ENCODE results near the gene ALKAL2. TPM values are rescaled to one million over a fixed set of nuclear protein-coding genes. Genes with fewer than 3 reads are reported as not detected.
A peak's percentile ranks its signal among the peaks of the same experiment; 100 is the strongest.

ALKAL2 gene
- total and polyA plus RNA-seq, 2 of the 13 experiments (the other 11 are each of a cell fraction or from before 2014, with no cell fraction given) = 0.22 to 1.7 TPM

- TF ChIP-seq ZNF574 (CRISPR knock-in tag; IDR thresholded peaks at IDR 0.05) = peak; percentile 90
- peak; percentile 92 for TF ChIP-seq ZNF124 (CRISPR knock-in tag; IDR thresholded peaks at IDR 0.05)
- TF ChIP-seq HOXA5 (CRISPR knock-in tag; IDR thresholded peaks at IDR 0.05) = peak; percentile 59; the same call in 1 of the 2 replicates
- TF ChIP-seq NR2F1 (CRISPR knock-in tag; IDR thresholded peaks at IDR 0.05) = peak; percentile 99
- 0 out of 2 replicates have a peak, but pooled peaks have one; percentile 16 for TF ChIP-seq USF2 (IDR thresholded peaks at IDR 0.05; ENCODE audit: low read depth, low read length)
- no peak for TF ChIP-seq USF2 (CRISPR knock-in tag; IDR thresholded peaks at IDR 0.05; ENCODE audit: borderline replicate concordance)
- TF ChIP-seq ONECUT2 (CRISPR knock-in tag; IDR thresholded peaks at IDR 0.05) = peak; percentile 69
- TF ChIP-seq UBTF (CRISPR knock-in tag; IDR thresholded peaks at IDR 0.05) = peak; percentile 65
- no peak for TF ChIP-seq RBAK (CRISPR knock-in tag; IDR thresholded peaks at IDR 0.05)
- TF ChIP-seq ZNF10 (CRISPR knock-in tag; IDR thresholded peaks at IDR 0.05; ENCODE audit: borderline replicate concordance, low read depth) = no peak
- TF ChIP-seq PBX3 (CRISPR knock-in tag; IDR thresholded peaks at IDR 0.05; ENCODE audit: borderline replicate concordance) = no peak
- no peak for TF ChIP-seq HDAC6 (IDR thresholded peaks at IDR 0.05; ENCODE audit: low read depth, low read length)
- peak; percentile 93 for TF ChIP-seq ZHX1 (CRISPR knock-in tag; IDR thresholded peaks at IDR 0.05; ENCODE audit: low read depth)
- TF ChIP-seq SMAD1 (CRISPR knock-in tag; IDR thresholded peaks at IDR 0.05; ENCODE audit: borderline replicate concordance, low read depth) = 0 out of 2 replicates have a peak, but pooled peaks have one; percentile 53
- TF ChIP-seq FOXA1 (IDR thresholded peaks at IDR 0.05) = peak; percentile 95
- TF ChIP-seq FOXA1 (CRISPR knock-in tag; IDR thresholded peaks at IDR 0.05) = peak; percentile 100
- no peak for TF ChIP-seq KLF13 (CRISPR knock-in tag; IDR thresholded peaks at IDR 0.05)
Observed at GRCh38 chr2:260507-261161, 27.3 kb downstream of the ALKAL2 start (continued).

All from HepG2 (cell line).